GM12878 (cell line): ENCODE results near the gene DNTT. TPM values are rescaled to one million over a fixed set of nuclear protein-coding genes. Genes with fewer than 3 reads are reported as not detected.

Experiments used
- ATAC-seq: fragments of 200-7000 bp; cut with Tn5 transposase; 3 replicates; pipeline ENCODE4 v1.9.1; 2020; ENCODE audit warnings: mild to moderate bottlenecking, moderate library complexity
- BruUV-seq: library from RNA; stranded (reverse); fragments of 400-500 nt; replicated peaks from 2 replicates; lab custom pipeline; 2021; lab: Mats Ljungman, UMichigan
- CTCF ChIA-PET: fragments of 300-600 bp; sonication (Branson Sonifier 250); formaldehyde crosslinking; extraction: SDS; loops from one replicate; lab custom pipeline; 2021; ENCODE audit warnings: inconsistent platforms; lab: Yijun Ruan, JAX
- POLR2A ChIA-PET: fragments of 350-600 bp; formaldehyde crosslinking; extraction: SDS; loops from one replicate; lab custom pipeline; 2021; ENCODE audit warnings: inconsistent platforms; lab: Charles Lee
- RAD21 ChIA-PET: fragments of 300-600 bp; sonication (Branson Sonifier 250); formaldehyde crosslinking; loops from one replicate; lab custom pipeline; 2023; ENCODE audit warnings: antibody characterized with exemption; ENCODE audit not compliant: unreplicated experiment; lab: Charles Lee
- SMC1A ChIA-PET: fragments of 300-600 bp; sonication (Branson Sonifier 250); formaldehyde crosslinking; loops from one replicate; lab custom pipeline; 2023; ENCODE audit not compliant: unreplicated experiment, uncharacterized antibody; lab: Charles Lee
- DNase-seq: peaks from one replicate; pipeline ENCODE4 v3.0.0-alpha.2; 2011; ENCODE audit warnings: low read depth, low spot score
- FAIRE-seq: peaks from 3 replicates; lab custom pipeline; 2011; peaks lifted over from hg19 to GRCh38; lab: Jason Lieb, UNC
- H2AFZ ChIP-seq: 2 replicates; pipeline ENCODE4 v1.6.0; 2011; ENCODE audit warnings: low read depth, low read length, control low read depth; ENCODE audit not compliant: control insufficient read depth
- H3K27ac ChIP-seq: 2 replicates; pipeline ENCODE4 v1.5.1; 2011; ENCODE audit warnings: control low read depth; ENCODE audit not compliant: control insufficient read depth, insufficient read depth
- H3K27me3 ChIP-seq, 2 experiments: replicated peaks in 1 of 2; 2 replicates each; pipeline versions ENCODE4 v1.6.0 to v1.6.1; 2011; ENCODE audit warnings: low read length in 1 of 2; ENCODE audit not compliant: control insufficient read depth in 2 of 2, insufficient read depth in 2 of 2
- H3K36me3 ChIP-seq, 2 experiments: 2 replicates each; pipeline ENCODE4 v1.5.1; 2011; ENCODE audit warnings: low read length in 1 of 2; ENCODE audit not compliant: control insufficient read depth in 2 of 2, insufficient read depth in 2 of 2
- H3K4me1 ChIP-seq: 2 replicates; pipeline ENCODE4 v1.6.1; 2011; ENCODE audit warnings: mild to moderate bottlenecking, low read length, moderate library complexity, mixed read lengths; ENCODE audit not compliant: control insufficient read depth, insufficient read depth
- H3K4me2 ChIP-seq: 2 replicates; pipeline ENCODE4 v1.6.0; 2011; ENCODE audit warnings: control low read depth; ENCODE audit not compliant: control insufficient read depth, insufficient read depth
- H3K4me3 ChIP-seq: fragments of 200-600 bp; sonication (generic); 2 replicates; pipeline ENCODE4 v1.5.1; 2016
- H3K79me2 ChIP-seq: 2 replicates; pipeline ENCODE4 v1.6.0; 2011; ENCODE audit warnings: low read length; ENCODE audit not compliant: control insufficient read depth, insufficient read depth
- H3K9ac ChIP-seq: 2 replicates; pipeline ENCODE4 v1.8.0; 2011; ENCODE audit warnings: low read length, control low read depth, mixed read lengths; ENCODE audit not compliant: control insufficient read depth, insufficient read depth
- H3K9me3 ChIP-seq: replicated peaks from 3 replicates; pipeline ENCODE4 v1.5.1; 2011; ENCODE audit warnings: mild to moderate bottlenecking, low read length; ENCODE audit not compliant: control insufficient read depth, insufficient read depth
- H4K20me1 ChIP-seq: 2 replicates; pipeline ENCODE4 v1.6.0; 2011; ENCODE audit not compliant: control insufficient read depth, insufficient read depth
- EZH2 ChIP-seq: IDR thresholded peaks from 2 replicates; pipeline ENCODE4 v1.6.1; 2012; ENCODE audit warnings: low read depth, mild to moderate bottlenecking, control low read depth, inconsistent platforms, low read length, borderline replicate concordance; ENCODE audit not compliant: control insufficient read depth
- FOXM1 ChIP-seq: IDR thresholded peaks from 2 replicates; pipeline ENCODE4 v1.6.1; 2012; ENCODE audit warnings: low read depth, mild to moderate bottlenecking, inconsistent platforms, low read length, moderate library complexity
- NFYA ChIP-seq: IDR thresholded peaks from 2 replicates; pipeline ENCODE4 v1.6.1; 2011; ENCODE audit warnings: low read depth, mild to moderate bottlenecking, low read length, improper control_type of control experiment, borderline replicate concordance
- NR2C1 ChIP-seq: fragments of 450-650 bp; IDR thresholded peaks from 2 replicates; pipeline ENCODE4 v1.6.1; 2017; ENCODE audit warnings: antibody characterized with exemption, mild to moderate bottlenecking, moderate library complexity
- POLR2A ChIP-seq: IDR thresholded peaks from 2 replicates; pipeline ENCODE4 v1.6.1; 2011; ENCODE audit warnings: low read depth, mild to moderate bottlenecking, low read length
- RCOR1 ChIP-seq: conservative IDR thresholded peaks from 2 replicates; pipeline ENCODE4 v1.6.1; 2012; ENCODE audit warnings: low read depth, low read length, improper control_type of control experiment
- TCF3 ChIP-seq: IDR thresholded peaks from 2 replicates; pipeline ENCODE4 v1.6.1; 2012; ENCODE audit warnings: low read depth, mild to moderate bottlenecking, low read length, borderline replicate concordance; ENCODE audit not compliant: insufficient read depth
- ZNF622 ChIP-seq: fragments of 450-650 bp; IDR thresholded peaks from 2 replicates; pipeline ENCODE4 v1.6.1; 2017; ENCODE audit warnings: mild to moderate bottlenecking, inconsistent platforms
- WGBS: methylation state at CpG from one replicate; pipeline ENCODE4 v1.1.6; 2016; ENCODE audit warnings: low lambda C conversion rate; ENCODE audit not compliant: insufficient replicate concordance, insufficient coverage; ENCODE audit errors: missing lambda C conversion rate; 5-methylcytosine and 5-hydroxymethylcytosine counted together
- in situ Hi-C: fragments of 300-500 bp; cut with MboI; formaldehyde crosslinking; loops from 9 replicates; pipeline ENCODE4 v1.14.3; 2018; ENCODE audit warnings: mixed read lengths
- intact Hi-C: fragments of 100-400 bp; cut with micrococcal nuclease; formaldehyde crosslinking; loops from one replicate; pipeline ENCODE4 v1.14.2; 2022; ENCODE audit not compliant: unreplicated experiment
- polyA plus RNA-seq, 11 experiments: library from polyadenylated mRNA; depleted of rRNA in 4 of 11; unstranded in 6 of 11; stranded (reverse) in 5 of 11; fragments of >200 nt; fragmentation: Nextera tagmentation in 4 of 11; fragmentation: Illumina TruSeq in 1 of 11; extraction: Ambion mirVana in 4 of 11; extraction: Trizol in 1 of 11; gene quantifications; 1 replicate in 1 of 11; 2 replicates in 10 of 11; pipeline versions ENCODE4 v1.2.1 to v1.2.3, GENCODE V29; 2011 to 2016; ENCODE audit warnings: inconsistent platforms in 2 of 11, missing spikeins in 2 of 11, low read depth in 1 of 11
- total RNA-seq, 4 experiments: library from RNA; depleted of rRNA in 3 of 4; stranded (reverse); fragments of >200 nt in 3 of 4; fragmentation: Illumina TruSeq in 1 of 4; extraction: Trizol in 1 of 4; gene quantifications; 2 replicates each; pipeline versions ENCODE4 v1.2.1 to v1.2.3, GENCODE V29; 2013 to 2021
- TF ChIP-seq, protein P1 (sequence below): IDR thresholded peaks from 2 replicates; pipeline ENCODE4 v1.6.1; 2012; ENCODE audit warnings: low read length, inconsistent platforms
- TF ChIP-seq, protein P2 (sequence below): fragments of 450-650 bp; formaldehyde crosslinking; IDR thresholded peaks from 2 replicates; pipeline ENCODE4 v1.4.0; 2020; ENCODE audit warnings: mild to moderate bottlenecking, moderate library complexity
- TF ChIP-seq, protein P3 (sequence below): fragments of 150-350 bp; IDR thresholded peaks from 2 replicates; pipeline ENCODE4 v1.6.1; 2014; ENCODE audit warnings: mild to moderate bottlenecking, low read depth, low read length
- TF ChIP-seq, protein P4 (sequence below): fragments of 450-650 bp; IDR thresholded peaks from 2 replicates; pipeline ENCODE4 v1.6.1; 2016; ENCODE audit warnings: mild to moderate bottlenecking, moderate library complexity, borderline replicate concordance

The DNTT gene
- total and polyA plus RNA-seq, 10 of the 15 experiments (the other 5 are each of a cell fraction or from before 2014, with no cell fraction given): 0.06 to 0.13 (median 0.09) TPM; not detected in 5

DNA sequence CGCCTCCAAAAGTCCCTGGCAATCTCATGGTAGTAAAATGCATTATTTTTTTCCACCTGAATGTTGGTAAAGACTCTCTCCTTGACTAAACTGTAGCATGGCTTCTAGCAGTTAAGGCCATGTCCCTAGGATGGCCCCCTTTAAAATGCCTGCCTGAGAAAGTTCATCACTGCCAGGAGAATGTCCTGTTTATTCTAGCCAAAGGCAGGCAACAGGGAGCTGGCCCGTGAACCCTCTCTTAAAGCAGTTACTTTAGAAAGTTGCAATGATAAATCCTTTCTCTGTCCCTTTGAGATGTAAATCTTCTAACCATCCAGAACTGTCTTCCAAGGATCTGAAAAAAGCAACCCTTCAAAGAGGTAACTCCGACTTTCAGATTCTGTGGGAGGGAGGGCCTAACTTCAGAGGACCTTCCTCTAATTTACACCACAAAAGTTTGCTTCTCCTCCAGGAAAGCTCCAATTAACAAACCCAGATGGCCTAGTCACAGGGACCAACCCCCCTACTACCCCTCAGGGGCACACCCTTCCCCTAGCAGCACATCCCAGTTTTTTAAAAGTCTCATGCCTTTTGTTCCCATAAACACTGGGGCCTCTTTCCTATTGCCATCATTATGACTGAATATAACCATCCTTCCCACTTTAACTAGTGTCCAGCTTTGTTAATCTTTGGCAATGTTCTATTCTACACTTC is 5.5 kb downstream of the DNTT start:
- Histone ChIP-seq H3K27ac (no peak overlapping the region), H4K20me1 (no peaks in the 10 kb centered on the region), H3K9ac (no peak overlapping the region), H3K4me1 (no peaks in the 10 kb centered on the region), H3K9me3 (no peaks in the 10 kb centered on the region), H3K79me2 (no peaks in the 10 kb centered on the region), H3K36me3 (no peaks in the 10 kb centered on the region), H3K4me3 (no peak overlapping the region), H3K4me2 (no peak overlapping the region), H2AFZ (no peak overlapping the region), H3K27me3 (peaks cover 0 to 2% of the 10 kb centered on the region in 2 experiments; a peak in 1 of 4 replicates)
- FAIRE-seq: no peak
- in situ Hi-C loops: no loop called here
- SMC1A ChIA-PET: no interaction called here
- WGBS: 97% methylated on average over 3 of the region's 3 CpGs
- RAD21 ChIA-PET: interaction anchor here (0.6 kb wide), 1 partner anchor 30 kb away, joined by 5 read pairs; no protein-coding TSS in a partner anchor
- intact Hi-C loops: no loop called here
- POLR2A ChIA-PET: no interaction called here
- CTCF ChIA-PET: interaction anchor here (0.8 to 2.7 kb wide), 3 partner anchors 16 to 80 kb away, joined by 4 to 12 read pairs (median 7); no protein-coding TSS in a partner anchor
- ATAC-seq: no peak
- DNase-seq: no peak
- BruUV-seq: no TSS peak
- TF ChIP-seq, protein P1, sequence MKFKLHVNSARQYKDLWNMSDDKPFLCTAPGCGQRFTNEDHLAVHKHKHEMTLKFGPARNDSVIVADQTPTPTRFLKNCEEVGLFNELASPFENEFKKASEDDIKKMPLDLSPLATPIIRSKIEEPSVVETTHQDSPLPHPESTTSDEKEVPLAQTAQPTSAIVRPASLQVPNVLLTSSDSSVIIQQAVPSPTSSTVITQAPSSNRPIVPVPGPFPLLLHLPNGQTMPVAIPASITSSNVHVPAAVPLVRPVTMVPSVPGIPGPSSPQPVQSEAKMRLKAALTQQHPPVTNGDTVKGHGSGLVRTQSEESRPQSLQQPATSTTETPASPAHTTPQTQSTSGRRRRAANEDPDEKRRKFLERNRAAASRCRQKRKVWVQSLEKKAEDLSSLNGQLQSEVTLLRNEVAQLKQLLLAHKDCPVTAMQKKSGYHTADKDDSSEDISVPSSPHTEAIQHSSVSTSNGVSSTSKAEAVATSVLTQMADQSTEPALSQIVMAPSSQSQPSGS: no peak
- TF ChIP-seq FOXM1 (no peak), TCF3 (no peak), POLR2A (no peak), NFYA (no peak), RCOR1 (no peak), ZNF622 (no peak), EZH2 (no peak), NR2C1 (no peak)
- TF ChIP-seq, protein P2, sequence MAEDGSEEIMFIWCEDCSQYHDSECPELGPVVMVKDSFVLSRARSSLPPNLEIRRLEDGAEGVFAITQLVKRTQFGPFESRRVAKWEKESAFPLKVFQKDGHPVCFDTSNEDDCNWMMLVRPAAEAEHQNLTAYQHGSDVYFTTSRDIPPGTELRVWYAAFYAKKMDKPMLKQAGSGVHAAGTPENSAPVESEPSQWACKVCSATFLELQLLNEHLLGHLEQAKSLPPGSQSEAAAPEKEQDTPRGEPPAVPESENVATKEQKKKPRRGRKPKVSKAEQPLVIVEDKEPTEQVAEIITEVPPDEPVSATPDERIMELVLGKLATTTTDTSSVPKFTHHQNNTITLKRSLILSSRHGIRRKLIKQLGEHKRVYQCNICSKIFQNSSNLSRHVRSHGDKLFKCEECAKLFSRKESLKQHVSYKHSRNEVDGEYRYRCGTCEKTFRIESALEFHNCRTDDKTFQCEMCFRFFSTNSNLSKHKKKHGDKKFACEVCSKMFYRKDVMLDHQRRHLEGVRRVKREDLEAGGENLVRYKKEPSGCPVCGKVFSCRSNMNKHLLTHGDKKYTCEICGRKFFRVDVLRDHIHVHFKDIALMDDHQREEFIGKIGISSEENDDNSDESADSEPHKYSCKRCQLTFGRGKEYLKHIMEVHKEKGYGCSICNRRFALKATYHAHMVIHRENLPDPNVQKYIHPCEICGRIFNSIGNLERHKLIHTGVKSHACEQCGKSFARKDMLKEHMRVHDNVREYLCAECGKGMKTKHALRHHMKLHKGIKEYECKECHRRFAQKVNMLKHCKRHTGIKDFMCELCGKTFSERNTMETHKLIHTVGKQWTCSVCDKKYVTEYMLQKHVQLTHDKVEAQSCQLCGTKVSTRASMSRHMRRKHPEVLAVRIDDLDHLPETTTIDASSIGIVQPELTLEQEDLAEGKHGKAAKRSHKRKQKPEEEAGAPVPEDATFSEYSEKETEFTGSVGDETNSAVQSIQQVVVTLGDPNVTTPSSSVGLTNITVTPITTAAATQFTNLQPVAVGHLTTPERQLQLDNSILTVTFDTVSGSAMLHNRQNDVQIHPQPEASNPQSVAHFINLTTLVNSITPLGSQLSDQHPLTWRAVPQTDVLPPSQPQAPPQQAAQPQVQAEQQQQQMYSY (CRISPR knock-in tag): no peak
- TF ChIP-seq, protein P3, sequence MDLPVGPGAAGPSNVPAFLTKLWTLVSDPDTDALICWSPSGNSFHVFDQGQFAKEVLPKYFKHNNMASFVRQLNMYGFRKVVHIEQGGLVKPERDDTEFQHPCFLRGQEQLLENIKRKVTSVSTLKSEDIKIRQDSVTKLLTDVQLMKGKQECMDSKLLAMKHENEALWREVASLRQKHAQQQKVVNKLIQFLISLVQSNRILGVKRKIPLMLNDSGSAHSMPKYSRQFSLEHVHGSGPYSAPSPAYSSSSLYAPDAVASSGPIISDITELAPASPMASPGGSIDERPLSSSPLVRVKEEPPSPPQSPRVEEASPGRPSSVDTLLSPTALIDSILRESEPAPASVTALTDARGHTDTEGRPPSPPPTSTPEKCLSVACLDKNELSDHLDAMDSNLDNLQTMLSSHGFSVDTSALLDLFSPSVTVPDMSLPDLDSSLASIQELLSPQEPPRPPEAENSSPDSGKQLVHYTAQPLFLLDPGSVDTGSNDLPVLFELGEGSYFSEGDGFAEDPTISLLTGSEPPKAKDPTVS: no peak
- TF ChIP-seq, protein P4, sequence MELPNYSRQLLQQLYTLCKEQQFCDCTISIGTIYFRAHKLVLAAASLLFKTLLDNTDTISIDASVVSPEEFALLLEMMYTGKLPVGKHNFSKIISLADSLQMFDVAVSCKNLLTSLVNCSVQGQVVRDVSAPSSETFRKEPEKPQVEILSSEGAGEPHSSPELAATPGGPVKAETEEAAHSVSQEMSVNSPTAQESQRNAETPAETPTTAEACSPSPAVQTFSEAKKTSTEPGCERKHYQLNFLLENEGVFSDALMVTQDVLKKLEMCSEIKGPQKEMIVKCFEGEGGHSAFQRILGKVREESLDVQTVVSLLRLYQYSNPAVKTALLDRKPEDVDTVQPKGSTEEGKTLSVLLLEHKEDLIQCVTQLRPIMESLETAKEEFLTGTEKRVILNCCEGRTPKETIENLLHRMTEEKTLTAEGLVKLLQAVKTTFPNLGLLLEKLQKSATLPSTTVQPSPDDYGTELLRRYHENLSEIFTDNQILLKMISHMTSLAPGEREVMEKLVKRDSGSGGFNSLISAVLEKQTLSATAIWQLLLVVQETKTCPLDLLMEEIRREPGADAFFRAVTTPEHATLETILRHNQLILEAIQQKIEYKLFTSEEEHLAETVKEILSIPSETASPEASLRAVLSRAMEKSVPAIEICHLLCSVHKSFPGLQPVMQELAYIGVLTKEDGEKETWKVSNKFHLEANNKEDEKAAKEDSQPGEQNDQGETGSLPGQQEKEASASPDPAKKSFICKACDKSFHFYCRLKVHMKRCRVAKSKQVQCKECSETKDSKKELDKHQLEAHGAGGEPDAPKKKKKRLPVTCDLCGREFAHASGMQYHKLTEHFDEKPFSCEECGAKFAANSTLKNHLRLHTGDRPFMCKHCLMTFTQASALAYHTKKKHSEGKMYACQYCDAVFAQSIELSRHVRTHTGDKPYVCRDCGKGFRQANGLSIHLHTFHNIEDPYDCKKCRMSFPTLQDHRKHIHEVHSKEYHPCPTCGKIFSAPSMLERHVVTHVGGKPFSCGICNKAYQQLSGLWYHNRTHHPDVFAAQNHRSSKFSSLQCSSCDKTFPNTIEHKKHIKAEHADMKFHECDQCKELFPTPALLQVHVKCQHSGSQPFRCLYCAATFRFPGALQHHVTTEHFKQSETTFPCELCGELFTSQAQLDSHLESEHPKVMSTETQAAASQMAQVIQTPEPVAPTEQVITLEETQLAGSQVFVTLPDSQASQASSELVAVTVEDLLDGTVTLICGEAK: no peak
